Smooth muscle cell (in vitro differentiated cells): Measurements from ENCODE around the gene LYPD8. TPM values are rescaled to one million over a fixed set of nuclear protein-coding genes. Genes with fewer than 3 reads are reported as not detected.
"Not testable (repeated sequence)": the region's sequence is repeated elsewhere in the genome, so short reads cannot be mapped to it uniquely, and the experiment has no call there.

ENCODE experiments used
- DNase-seq: peaks from one replicate; lab custom pipeline; 2025; ENCODE audit not compliant: unreplicated experiment; lab: John Stamatoyannopoulos, UW
- H2AFZ ChIP-seq: fragments of 200-600 bp; sonication (generic); 2 replicates; pipeline ENCODE4 v1.6.0; 2016; ENCODE audit warnings: antibody characterized with exemption, low read depth, mild to moderate bottlenecking
- H3F3A ChIP-seq: fragments of 200-600 bp; sonication (generic); 2 replicates; pipeline ENCODE4 v1.6.0; 2017; ENCODE audit warnings: antibody characterized with exemption, low read depth
- H3K27ac ChIP-seq: fragments of 200-600 bp; sonication (generic); 2 replicates; pipeline ENCODE4 v1.5.1; 2016; ENCODE audit warnings: low read depth, mild to moderate bottlenecking
- H3K27me3 ChIP-seq: fragments of 200-600 bp; sonication (generic); 2 replicates; pipeline ENCODE4 v1.6.1; 2016; ENCODE audit warnings: low read depth, mild to moderate bottlenecking
- H3K36me3 ChIP-seq: fragments of 200-600 bp; sonication (generic); 2 replicates; pipeline ENCODE4 v1.5.1; 2016; ENCODE audit warnings: low read depth
- H3K4me1 ChIP-seq: fragments of 200-600 bp; sonication (generic); 2 replicates; pipeline ENCODE4 v1.5.1; 2016; ENCODE audit warnings: low read depth
- H3K4me2 ChIP-seq: fragments of 200-600 bp; sonication (generic); 2 replicates; pipeline ENCODE4 v1.6.0; 2016; ENCODE audit warnings: mild to moderate bottlenecking
- H3K4me3 ChIP-seq: fragments of 200-600 bp; sonication (generic); 2 replicates; pipeline ENCODE4 v1.5.1; 2016; ENCODE audit warnings: mild to moderate bottlenecking
- H3K79me2 ChIP-seq: fragments of 200-600 bp; sonication (generic); 2 replicates; pipeline ENCODE4 v1.6.0; 2016; ENCODE audit warnings: low read depth, mild to moderate bottlenecking
- H3K9ac ChIP-seq: fragments of 200-600 bp; sonication (generic); 2 replicates; pipeline ENCODE4 v1.6.0; 2016; ENCODE audit warnings: low read depth
- H3K9me3 ChIP-seq: fragments of 200-600 bp; sonication (generic); replicated peaks from 2 replicates; pipeline ENCODE4 v1.5.1; 2016; ENCODE audit warnings: low read depth
- H4K20me1 ChIP-seq: fragments of 200-600 bp; sonication (generic); 2 replicates; pipeline ENCODE4 v1.6.0; 2016; ENCODE audit warnings: low read depth
- CTCF ChIP-seq: fragments of 200-600 bp; sonication (generic); IDR thresholded peaks from 2 replicates; pipeline ENCODE4 v1.5.1; 2017; ENCODE audit warnings: borderline replicate concordance, mild to moderate bottlenecking, antibody characterized with exemption; ENCODE audit not compliant: insufficient read depth, poor library complexity, severe bottlenecking
- WGBS: methylation state at CpG from one replicate; pipeline ENCODE4 v1.1.7; 2016; ENCODE audit warnings: low lambda C conversion rate; 5-methylcytosine and 5-hydroxymethylcytosine counted together
- polyA plus RNA-seq: library from polyadenylated mRNA; unstranded; fragments of >200 nt; fragmentation: Nextera tagmentation; extraction: Ambion mirVana; gene quantifications from 2 replicates; pipeline ENCODE4 v1.2.1, GENCODE V29; 2016
- total RNA-seq: library from RNA; depleted of rRNA; stranded (reverse); fragments of >200 nt; gene quantifications from 2 replicates; pipeline ENCODE4 v1.2.3, GENCODE V29; 2014

LYPD8 gene
- total and polyA plus RNA-seq, 2 experiments from 2014 or later, result not detected

DNA sequence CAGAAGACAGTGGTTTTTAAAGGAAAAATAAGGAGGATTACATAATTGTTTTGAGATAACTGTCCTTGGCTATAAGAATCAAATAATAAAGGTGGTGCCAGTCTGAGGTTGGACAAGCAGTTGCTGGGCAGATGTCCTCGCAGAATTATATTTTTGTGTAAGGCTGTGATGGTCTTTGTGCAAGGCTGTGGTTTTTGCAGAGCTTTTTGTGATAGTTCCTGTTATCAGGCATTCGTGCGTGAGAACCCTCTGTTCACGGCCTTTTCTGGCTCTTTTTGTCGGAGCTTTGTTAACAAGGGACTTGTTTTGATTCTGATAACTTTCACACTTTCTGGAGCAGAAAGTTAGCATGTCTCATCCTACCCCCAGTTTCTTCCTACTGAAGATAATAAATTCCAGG lies 36.8 kb upstream of the LYPD8 start:
- Histone ChIP-seq H3K4me1 (no peaks in the 10 kb centered on the region), H3K4me3 (no peak overlapping the region), H3K27me3 (no peaks in the 10 kb centered on the region), H3K4me2 (no peak overlapping the region), H3F3A (no peaks in the 10 kb centered on the region), H3K27ac (no peak overlapping the region), H3K79me2 (no peaks in the 10 kb centered on the region), H2AFZ (no peak overlapping the region), H3K9ac (no peak overlapping the region), H3K36me3 (no peaks in the 10 kb centered on the region), H3K9me3 (peaks cover 7% of the 10 kb centered on the region), H4K20me1 (no peaks in the 10 kb centered on the region)
- WGBS, result 75% methylated on average over 5 of the region's 5 CpGs
- no peak for TF ChIP-seq CTCF
- DNase-seq, result no peak

DNA sequence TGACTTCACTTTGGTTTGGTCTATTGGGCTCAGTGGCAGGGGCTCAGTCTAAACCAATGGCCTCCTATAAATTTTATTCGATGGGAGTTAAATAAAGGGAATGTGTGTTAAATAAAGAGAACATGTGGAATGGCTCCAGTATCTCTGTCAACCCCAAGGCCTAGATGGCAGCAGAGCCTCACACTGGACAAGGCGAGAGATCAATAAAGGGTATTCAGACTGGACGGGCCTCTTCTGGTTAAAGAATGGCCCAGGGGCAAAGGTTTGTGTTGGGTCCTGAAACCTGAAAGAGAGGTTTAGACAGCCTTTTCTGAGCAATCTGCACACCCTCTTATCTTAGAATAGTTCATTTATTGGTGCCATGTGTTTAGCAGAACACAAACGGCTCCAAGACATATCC lies 35.5 kb upstream of the LYPD8 start:
- no peak for TF ChIP-seq CTCF
- H3K4me1 ChIP-seq, result no peaks in the 10 kb centered on the region
- H2AFZ ChIP-seq, result no peak overlapping the region
- DNase-seq, result no peak
- H3F3A ChIP-seq, result no peaks in the 10 kb centered on the region
- H3K27me3 ChIP-seq, result no peaks in the 10 kb centered on the region
- no peak overlapping the region for H3K9ac ChIP-seq
- no peaks in the 10 kb centered on the region for H4K20me1 ChIP-seq
- peaks cover 4% of the 10 kb centered on the region for H3K9me3 ChIP-seq
- H3K4me2 ChIP-seq, result no peak overlapping the region
- no peak overlapping the region for H3K4me3 ChIP-seq
- no peaks in the 10 kb centered on the region for H3K79me2 ChIP-seq
- H3K36me3 ChIP-seq, result no peaks in the 10 kb centered on the region
- H3K27ac ChIP-seq, result no peak overlapping the region
- 76% methylated on average over 4 of the region's 4 CpGs for WGBS

DNA sequence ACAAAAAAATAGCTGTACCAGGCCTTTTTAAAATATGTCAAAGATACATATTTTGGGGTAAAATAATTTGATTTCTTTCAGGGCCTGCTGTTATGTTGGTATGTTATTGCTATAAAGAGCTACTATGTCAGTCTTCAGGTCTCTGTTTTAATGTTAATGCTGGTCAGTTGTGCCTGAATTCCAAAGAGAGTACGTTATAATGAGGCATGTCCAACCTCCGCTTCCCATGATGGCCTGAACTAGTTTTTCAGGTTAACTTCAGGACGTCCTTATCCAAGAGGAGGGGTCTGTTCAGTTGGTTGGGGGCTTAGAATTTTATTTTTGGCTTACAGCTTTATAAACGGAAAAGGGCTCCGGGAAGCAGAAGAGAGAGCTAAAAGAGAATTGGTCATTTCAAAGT lies 34.9 kb upstream of the LYPD8 start:
- no peaks in the 10 kb centered on the region for H3K79me2 ChIP-seq
- no peak for DNase-seq
- H3F3A ChIP-seq, result no peaks in the 10 kb centered on the region
- no peak overlapping the region for H3K4me2 ChIP-seq
- peaks cover 4% of the 10 kb centered on the region for H3K9me3 ChIP-seq
- H3K27me3 ChIP-seq, result no peaks in the 10 kb centered on the region
- no peaks in the 10 kb centered on the region for H4K20me1 ChIP-seq
- no peaks in the 10 kb centered on the region for H3K36me3 ChIP-seq
- H3K27ac ChIP-seq, result no peak overlapping the region
- H3K9ac ChIP-seq, result no peak overlapping the region
- WGBS, result 63% methylated on average over 5 of the region's 5 CpGs
- no peak overlapping the region for H3K4me3 ChIP-seq
- no peaks in the 10 kb centered on the region for H3K4me1 ChIP-seq
- no peak overlapping the region for H2AFZ ChIP-seq
- no peak for TF ChIP-seq CTCF

- not testable (repeated sequence) for DNase-seq, H3K79me2 ChIP-seq, H2AFZ ChIP-seq, H3K9me3 ChIP-seq, H4K20me1 ChIP-seq, H3K36me3 ChIP-seq, H3K4me3 ChIP-seq, H3F3A ChIP-seq, H3K27ac ChIP-seq, H3K4me1 ChIP-seq, H3K4me2 ChIP-seq, H3K9ac ChIP-seq, H3K27me3 ChIP-seq
- WGBS, result 55% methylated on average over 2 of the region's 2 CpGs
These were observed 33.8 kb upstream of the LYPD8 start for GRCh38 chr1:248789337-248789736.
